ENCODE measurements around the gene TRAPPC3.

GRCh38 chr1:36166136-36166535 is 16.9 kb upstream of the TRAPPC3 start:
- TF ChIP-seq, protein P1, sequence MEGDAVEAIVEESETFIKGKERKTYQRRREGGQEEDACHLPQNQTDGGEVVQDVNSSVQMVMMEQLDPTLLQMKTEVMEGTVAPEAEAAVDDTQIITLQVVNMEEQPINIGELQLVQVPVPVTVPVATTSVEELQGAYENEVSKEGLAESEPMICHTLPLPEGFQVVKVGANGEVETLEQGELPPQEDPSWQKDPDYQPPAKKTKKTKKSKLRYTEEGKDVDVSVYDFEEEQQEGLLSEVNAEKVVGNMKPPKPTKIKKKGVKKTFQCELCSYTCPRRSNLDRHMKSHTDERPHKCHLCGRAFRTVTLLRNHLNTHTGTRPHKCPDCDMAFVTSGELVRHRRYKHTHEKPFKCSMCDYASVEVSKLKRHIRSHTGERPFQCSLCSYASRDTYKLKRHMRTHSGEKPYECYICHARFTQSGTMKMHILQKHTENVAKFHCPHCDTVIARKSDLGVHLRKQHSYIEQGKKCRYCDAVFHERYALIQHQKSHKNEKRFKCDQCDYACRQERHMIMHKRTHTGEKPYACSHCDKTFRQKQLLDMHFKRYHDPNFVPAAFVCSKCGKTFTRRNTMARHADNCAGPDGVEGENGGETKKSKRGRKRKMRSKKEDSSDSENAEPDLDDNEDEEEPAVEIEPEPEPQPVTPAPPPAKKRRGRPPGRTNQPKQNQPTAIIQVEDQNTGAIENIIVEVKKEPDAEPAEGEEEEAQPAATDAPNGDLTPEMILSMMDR (IDR thresholded peaks at IDR 0.05) = no peak
- TF ChIP-seq POLR2A (IDR thresholded peaks at IDR 0.05) = no peak
